HG03103 (cell line): Measurements from ENCODE around the gene MFN2.
"Not testable (repeated sequence)": the region's sequence is repeated elsewhere in the genome, so short reads cannot be mapped to it uniquely, and the experiment has no call there.

Experiments
- ATAC-seq: cut with Tn5 transposase; IDR thresholded peaks from one replicate; pipeline ENCODE4 v1.9.1; 2021; ENCODE audit warnings: low read depth; ENCODE audit not compliant: unreplicated experiment

The MFN2 gene

DNA sequence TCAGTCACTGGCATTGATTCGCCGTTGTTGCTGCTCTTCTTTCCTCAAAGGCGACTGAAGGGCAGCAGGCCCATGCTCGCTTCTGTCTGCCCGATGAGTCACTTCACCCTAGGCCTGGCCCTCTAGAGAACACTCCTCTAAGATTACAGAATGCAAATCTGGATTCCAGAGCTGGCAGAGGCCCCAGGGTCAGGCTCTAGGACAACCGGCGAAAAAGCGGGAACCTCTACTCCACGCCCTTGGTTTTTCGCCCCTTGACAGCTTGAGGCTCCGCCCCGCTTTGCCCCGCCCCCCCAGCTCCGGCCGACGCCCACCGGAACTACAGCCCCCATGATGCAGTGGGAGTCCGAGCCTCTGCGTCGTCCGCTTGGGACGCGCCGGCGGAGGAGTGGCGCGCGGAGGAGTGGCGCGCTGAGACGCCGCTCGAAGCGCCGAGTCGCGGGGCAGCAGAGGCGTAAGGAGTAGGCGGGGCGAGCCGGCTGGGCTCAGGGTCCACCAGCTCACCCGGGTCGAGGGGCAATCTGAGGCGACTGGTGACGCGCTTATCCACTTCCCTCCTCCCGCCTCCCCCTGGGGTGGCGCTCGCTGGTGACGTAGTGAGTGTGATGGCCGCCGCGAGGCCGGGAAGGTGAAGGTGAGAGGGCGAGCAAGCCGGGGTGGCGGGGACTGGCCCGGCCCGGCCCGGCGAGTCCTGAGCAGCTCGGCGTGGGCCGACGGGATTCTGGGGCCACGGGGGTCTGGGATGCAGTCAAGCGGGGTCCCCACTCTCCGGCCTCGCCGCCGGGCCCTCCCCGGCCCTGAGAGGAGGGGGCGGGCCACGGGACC is at the start of gene MFN2:
Gene MFN2, plus strand, starts transcription at position 594 of the 825 bp plus-strand sequence. CDS start 8,725 bp downstream, outside the sequence.
- ATAC-seq: peak; percentile 86

DNA sequence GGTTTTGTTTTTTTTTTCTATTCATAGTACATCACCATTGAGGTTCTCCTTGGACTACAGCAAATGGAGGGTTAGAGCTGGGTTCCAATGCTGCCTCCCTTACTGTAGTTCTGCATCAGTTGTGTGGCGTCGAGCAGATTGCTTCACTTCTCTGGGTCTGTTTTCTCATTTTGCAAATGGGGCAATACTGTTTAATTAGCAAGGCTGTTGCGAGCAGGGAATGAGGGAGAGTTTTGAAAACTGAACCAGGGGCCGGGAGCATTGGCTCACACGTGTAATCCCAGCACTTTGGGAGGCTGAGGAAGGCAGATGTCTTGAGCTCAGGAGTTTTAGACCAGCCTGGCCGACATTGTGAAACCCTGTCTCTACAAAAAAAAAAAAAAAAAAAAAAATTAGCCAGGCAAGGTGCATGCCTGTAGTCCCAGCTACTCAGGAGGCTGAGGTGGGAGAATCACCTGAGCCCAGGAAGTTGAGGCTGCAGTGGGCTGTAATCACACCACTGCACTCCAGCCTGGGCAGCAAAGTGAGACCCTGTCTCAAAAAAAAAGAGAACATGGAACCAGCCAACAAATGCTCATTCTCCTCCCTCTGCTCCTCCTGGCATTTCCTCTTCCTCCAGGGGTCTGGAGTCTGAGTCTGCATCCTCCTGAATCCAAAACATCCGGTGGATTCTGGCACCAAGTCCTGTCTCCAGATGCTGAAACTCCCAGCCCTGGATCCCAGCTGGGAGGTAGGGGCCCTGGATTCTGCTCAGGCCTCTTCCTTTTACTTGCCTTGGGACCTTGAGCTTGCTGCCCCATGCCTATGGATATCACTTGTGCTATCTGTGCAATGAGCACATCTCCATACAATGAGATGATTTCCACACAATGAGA is 49.4 kb upstream of the MFN2 start:
- ATAC-seq: no peak

DNA sequence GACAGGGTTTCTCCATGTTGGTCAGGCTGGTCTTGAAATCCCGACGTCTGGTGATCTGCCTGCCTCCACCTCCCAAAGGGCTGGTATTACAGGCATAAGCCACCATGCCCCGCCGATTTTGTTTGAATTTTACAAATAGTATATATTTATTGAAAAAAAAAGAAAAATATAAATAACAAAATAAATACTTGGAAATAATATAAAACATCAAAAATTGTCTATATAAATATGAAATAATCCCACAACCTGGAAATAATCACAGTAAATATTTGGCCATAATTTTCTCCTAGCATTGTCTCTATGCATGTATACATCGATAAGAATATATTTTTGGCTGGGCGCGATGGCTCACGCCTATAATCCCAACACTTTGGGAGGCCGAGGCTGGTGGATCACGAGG is 48.4 kb upstream of the MFN2 start:
- no peak for ATAC-seq

DNA sequence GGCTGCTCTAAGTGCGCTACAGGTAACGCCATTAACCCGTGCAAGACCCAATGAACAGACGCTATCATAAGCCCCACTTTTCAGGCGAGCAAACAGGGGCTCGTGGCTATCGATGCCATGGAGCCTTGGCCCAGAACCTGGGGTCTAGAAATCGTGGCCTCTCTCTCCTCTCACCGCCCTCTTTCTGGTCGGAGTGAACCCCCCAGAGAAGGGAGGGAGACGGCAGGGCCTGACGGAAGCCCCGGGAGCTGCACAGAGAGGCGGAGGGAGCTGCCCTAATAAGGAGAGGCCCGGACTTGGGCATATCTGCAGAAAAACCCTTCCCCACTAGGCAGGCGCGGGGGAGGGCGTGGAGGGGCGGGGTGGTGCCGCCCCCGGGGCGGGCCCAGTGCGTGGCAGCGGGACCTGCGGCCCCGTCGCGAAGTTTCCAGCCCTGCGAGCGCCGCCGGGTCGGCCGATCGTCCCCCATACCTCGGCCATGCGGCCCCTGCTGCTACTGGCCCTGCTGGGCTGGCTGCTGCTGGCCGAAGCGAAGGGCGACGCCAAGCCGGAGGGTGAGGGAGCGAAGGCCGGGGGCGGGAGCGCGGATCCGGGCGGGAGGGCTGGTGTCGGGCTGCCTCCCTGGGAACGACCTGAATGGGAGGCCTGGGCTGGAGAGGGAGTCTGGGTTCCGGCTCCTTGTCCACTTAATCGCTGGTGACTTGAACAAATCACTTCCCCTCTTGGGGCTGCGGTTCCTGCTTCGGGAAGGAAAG is 45.8 kb upstream of the MFN2 start, which contains the start of gene PLOD1:
Gene PLOD1, plus strand, starts transcription at position 416 of the 755 bp plus-strand sequence. Its CDS starts 63 bp downstream, at position 479.
- ATAC-seq: peak; percentile 86

DNA sequence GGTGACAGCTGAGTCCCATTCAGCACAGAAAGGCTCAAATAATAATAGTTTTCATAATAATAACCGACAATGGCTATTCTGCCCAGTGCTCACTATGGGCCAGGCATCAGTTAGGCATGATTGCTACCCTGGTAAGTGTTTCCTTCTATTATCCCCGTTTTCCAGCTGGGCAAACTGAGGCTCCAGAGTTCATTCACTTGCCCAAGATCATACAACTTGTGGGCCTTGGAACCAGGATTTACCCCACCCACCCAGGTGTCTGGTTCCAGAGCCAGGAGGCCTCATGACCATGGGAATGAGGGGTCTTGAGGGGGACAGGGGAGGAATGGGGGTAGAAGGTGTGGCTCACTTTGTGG is 45.2 kb upstream of the MFN2 start:
- no peak for ATAC-seq

DNA sequence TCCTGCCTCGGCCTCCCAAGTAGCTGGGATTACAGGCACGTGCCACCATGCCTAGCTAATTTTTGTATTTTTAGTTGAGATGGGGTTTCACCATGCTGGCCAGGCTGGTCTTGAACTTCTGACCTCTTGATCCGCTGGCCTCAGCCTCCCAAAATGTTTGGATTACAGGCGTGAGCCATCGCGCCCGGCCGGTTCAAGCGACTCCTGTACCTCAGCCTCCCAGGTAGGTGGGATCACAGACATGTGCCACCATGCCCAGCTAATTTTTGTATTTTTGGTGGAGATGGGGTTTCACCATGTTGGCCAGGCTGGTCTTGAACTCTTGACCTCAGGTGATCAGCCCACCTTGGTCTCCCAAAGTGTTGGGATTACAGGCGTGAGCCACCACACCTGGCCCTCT is 44.5 kb upstream of the MFN2 start:
- ATAC-seq: not testable (repeated sequence)

DNA sequence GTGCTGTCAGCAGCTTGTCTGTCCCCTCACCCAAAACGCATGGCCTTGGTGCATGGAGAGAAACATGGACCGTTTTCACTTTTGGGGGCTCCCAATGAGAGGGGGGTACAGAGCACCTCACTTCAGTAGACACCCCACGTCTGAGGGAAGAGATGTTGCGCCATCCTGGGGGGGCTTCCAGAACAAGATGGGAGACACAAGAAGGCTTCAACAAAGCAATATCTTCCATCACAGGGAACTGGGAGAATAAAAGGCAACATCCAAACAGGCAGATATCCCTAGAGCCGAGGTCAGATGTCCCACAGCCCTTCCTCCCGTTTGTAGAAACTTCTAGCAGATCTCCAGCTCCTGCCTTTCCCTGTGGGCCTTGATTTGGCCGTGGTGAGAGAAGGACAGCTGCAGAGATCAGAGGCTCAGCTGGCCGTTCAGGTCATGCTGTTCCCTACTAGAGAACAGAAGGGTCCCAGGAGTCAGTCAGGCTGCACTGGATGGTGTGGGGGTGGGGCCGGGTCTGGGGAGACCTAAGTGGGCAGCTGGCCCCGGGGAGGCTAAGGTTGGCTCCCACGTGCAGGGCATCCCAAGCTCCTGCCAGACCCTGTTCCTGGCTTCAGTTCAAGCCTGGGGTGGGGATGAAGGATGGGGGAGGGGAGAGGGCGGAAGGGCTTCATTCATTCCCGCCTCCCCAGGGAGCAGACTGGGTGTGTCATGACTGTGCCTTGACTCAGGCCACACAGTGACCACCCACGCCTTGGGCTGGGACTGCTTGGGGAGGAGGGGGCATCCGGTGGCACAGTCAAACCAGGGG is 41.3 kb upstream of the MFN2 start:
- no peak for ATAC-seq

DNA sequence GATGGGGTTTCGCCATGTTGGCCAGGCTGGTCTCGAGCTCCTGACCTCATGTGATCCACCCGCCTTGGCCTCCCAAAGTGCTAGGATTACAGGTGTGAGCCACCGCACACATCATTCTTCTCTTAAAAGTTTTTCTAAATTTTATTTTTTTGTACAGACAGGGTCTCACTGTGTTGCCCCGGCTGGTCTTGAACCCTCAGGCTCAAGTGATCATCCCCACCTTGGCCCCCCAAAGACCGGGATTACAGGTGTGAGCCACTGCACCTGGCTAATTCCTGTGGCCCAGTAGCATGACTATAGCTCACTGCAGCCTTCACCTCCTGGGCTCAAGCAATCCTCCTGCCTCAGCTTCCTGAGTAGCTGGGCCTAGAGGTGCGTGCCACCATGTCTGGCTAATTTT is 40.5 kb upstream of the MFN2 start:
- ATAC-seq: not testable (repeated sequence)

DNA sequence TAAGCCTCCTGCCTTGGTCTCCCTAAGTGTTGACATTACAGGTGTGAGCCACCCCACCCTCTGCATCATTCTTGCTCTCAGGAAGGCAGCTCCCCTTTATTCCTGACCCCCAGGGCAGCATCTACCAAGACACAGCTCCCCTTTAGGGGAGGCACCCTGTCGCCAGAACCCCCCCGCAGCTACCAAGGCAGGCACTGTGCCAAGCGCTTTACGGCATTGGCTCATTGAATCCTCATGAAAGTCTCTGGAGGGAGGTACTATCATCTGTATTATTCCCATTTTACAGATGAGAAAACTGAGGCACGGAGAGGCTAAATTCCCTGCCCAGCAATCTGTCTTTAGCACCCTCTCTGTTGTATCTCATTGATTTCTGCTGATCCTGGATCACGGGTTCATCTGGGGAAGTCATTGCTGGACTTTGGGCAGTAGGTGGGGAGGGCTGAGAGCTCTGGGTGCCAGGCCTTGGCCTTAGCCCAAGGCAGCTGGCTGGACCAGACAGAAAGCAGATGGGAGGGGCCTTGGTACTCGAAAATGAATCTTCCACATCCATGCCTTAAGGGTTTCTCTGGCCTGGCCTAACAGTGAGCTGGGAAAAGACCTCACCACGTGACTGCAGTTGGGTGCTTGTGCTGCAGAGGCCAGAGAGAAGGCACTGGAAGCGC is 39.9 kb upstream of the MFN2 start:
- ATAC-seq: no peak

DNA sequence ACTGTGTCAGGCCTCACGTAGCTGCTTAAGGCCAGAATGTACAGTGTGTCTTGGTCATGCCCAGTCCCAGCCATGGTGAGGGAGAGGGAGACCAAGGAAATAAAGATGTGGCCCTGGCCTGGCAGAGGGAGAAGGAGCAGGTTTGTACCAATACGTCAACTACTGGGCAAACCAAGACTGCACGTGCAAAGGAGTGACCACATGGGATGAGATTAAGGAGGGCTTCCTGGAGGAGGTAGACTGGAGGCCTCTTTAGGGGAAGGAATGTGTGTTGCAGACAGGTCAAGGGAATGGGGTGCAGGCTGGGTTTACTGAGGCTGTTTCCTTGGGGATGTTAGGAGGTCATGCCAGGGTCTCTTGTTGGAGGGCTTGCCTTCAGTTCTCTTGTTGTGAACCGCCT is 38.0 kb upstream of the MFN2 start:
- ATAC-seq: no peak

DNA sequence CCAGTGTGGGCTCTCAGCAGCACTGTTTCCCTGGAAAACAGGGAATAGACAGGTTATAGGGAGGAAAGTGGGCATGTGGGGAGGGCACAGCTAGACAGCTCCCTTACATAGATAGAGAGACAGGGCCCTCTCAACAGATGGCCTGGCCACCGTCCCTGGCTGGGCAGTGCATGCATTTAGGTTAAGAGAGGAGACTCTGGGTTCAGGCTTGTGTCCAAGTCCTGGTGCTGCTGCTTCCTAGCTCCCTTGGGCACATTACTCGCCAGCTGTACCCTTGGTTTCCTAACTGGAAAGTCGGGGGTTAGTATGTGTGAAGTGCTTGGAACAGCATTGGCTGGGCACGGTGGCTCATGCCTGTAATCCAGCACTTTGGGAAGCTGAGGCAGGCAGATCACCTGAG is 36.6 kb upstream of the MFN2 start:
- ATAC-seq: no peak

DNA sequence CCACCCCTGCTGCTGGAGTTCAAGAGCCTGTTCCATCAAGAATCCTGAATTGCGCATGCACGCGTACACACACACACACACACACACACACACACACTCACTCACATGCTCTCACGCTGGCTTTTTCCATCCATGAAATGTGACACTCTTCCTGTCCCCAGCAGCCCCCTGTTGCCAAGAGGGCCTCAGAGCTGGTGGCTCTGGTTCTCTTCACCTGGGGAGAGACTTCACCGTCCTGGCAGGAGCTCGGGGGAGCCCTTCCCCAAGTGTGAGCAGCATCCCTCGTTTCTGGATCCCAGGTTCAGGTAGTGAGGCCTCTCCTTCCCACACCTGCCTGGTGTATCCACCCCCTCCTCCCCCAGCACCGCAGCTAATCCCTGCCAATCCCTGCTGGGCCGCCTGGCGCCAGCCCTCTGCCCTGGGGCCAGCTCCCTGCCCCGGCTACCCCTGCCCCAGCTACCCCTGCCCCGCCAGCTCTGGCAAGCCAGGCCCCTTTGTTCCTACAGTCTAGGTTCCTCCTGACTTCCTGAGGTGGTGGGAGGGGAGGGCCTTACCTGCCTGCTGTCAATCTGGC is 35.8 kb upstream of the MFN2 start:
- no peak for ATAC-seq

DNA sequence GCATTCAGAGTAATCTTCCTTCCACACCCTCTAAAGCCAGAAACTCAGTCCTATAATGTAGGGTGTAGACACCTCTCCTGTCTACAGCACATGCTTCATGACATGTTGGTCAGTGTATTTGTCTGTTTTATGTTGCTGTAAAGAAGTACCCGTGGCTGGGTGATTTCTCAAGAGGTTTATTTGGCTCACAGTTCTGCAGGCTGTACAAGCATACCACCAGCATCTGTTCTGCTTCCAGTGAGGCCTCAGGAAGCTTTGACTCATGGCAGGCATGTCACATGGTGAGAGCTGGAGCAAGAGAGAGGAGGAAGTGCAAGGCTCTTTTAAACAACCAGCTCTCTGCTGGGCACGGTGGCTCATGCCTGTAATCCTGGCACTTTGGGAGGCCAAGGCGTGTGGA is 33.6 kb upstream of the MFN2 start:
- ATAC-seq: no peak

DNA sequence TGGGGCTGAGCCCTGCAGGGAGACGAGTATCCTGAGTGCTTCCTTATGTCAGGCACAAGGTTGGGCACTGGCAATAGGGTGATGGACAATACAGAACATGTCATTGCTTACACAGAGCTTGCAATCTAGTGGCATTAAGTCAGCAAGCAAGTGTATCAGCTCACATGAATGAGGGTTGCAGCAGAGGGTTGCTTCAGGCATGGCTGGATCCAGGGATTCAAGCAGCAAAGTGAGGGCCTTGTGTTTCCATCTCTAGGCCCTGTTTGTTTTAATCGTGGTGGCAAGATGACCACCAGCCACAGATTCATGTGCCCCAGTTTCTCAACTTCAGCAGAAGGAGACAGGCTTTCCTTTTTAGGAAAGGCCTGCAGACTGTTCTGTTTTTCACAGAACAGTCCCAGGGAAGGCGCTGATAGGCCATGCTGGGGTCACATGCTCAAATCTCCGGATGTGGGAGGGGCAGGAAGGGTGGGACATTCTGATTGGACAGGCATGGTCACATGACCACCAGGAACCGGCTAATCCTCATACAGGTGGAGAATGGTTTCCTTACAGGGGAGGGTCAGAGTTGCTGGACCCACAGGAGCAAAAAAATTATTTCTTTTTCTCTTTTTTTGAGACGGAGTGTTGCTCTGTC is 31.3 kb upstream of the MFN2 start:
- ATAC-seq: no peak

DNA sequence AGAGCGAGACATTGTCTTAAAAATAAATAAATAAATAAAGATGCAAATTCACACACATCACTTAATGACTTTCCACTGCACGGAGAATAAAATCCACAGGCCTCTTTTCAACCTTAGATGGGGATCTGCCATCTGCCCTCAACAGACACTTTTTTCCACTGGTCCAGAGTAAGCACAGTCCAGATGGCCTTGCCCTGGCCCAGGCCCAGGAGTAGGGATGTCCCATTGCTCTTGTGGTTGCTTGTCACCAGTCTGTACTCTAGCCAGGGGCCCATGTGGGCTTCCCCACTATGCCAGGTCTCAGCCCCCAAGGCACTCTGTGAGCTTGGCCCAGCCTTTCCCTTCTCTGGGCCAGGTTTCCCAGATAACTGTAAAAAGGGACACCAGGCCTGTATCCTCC is 28.3 kb upstream of the MFN2 start:
- no peak for ATAC-seq

DNA sequence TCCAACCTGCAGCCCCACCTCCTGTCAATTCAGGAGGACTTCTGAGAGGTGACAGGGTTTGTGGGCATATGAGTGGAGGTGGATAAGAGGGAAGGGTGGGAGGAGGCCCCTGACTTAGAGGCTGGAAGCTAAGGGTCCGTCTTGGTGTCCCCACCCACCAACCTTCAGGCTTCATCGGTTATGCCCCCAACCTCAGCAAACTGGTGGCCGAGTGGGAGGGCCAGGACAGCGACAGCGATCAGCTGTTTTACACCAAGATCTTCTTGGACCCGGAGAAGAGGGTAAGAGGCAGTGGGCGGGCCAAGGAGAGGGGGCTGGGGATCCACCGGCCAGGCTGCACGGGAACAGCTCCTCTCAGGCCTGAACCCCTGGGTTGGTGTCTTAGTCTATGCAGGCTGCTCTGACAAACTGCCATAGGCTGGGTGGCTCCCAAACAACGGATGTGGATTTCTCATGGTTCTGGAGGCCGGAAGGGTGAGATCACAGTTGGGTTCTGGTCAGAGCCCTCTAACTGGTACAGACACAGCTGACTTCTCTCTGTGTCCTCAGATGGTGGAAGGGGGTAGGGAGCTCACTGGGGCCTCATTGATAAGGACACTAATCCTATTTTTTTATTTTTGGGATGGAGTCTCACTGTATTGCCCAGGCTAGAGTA is 27.7 kb upstream of the MFN2 start:
- ATAC-seq: no peak

DNA sequence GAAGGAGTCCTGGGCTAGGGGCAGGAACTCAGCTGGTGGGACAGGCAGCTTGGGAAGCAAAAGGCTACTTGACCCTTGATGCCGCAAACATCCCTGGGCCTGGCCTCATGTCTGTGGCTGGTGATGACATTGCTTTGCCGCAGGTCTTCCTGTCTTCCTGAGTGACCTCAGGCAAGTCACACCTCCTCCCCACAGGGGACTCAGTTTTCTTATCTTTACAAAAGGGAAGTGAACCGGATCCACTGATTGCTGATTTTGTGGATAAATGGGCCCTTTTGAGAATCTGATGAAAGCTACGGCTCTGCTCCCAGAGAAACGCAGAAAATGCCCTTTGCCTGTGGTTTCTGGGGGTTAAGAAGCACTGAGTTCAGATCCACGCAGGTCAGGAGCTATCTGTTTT is 25.0 kb upstream of the MFN2 start:
- ATAC-seq: no peak

DNA sequence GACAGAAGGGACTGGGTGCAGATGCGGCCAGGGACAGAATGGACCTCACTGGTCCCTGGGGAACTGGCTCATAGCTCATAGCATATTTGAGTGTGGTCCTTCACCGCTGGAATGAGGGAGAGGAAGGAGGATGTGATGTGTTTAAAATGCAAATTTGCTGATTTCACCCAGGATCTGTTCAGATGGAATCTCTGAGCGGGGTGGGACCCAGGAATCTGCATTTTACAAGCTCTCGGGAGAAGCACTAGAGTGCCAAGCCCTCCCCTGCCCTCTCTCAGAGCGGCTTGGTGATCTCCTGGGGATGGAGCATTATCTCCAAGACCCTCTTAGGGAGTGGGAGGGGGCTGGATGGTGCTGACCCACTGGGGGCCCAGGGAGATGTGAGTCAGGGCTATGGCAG is 22.8 kb upstream of the MFN2 start:
- no peak for ATAC-seq
